MM.1S (cell line): ENCODE results near the gene SUPT20HL2.
"Not testable (repeated sequence)": the region's sequence is repeated elsewhere in the genome, so short reads cannot be mapped to it uniquely, and the experiment has no call there.

Source experiments
- CTCF ChIP-seq: fragments of 300-600 bp; sonication (generic); IDR thresholded peaks from 2 replicates; pipeline ENCODE4 v1.5.1; 2016; ENCODE audit warnings: antibody characterized with exemption, low read length, mixed read lengths
- EZH2 ChIP-seq: fragments of 300-600 bp; sonication (generic); optimal IDR thresholded peaks from 2 replicates; pipeline ENCODE3; 2017; ENCODE audit warnings: low read depth, mild to moderate bottlenecking, antibody characterized with exemption, low read length, mixed read lengths

GRCh38 chrX:24308803-24309202, 5.1 kb downstream of the SUPT20HL2 start:
- not testable (repeated sequence) for TF ChIP-seq CTCF, EZH2
